Progenitor cell of endocrine pancreas (in vitro differentiated cells): ENCODE measurements around the gene ERCC5. TPM values are rescaled to one million over a fixed set of nuclear protein-coding genes. Genes with fewer than 3 reads are reported as not detected.

Experiments used
- DNase-seq: peaks from one replicate; pipeline ENCODE4 v3.0.0; 2021; ENCODE audit warnings: low spot score; ENCODE audit not compliant: unreplicated experiment
- H3K27ac Mint-ChIP-seq: 2 replicates; pipeline ENCODE4 v1.8.0; 2021; ENCODE audit warnings: mild to moderate bottlenecking, moderate library complexity, mixed read lengths
- H3K27me3 Mint-ChIP-seq: 2 replicates; pipeline ENCODE4 v1.8.0; 2021; ENCODE audit warnings: mixed read lengths
- H3K36me3 Mint-ChIP-seq: 2 replicates; pipeline ENCODE4 v1.8.0; 2022; ENCODE audit warnings: mixed read lengths; ENCODE audit not compliant: insufficient read depth
- H3K4me1 Mint-ChIP-seq: 2 replicates; pipeline ENCODE4 v1.8.0; 2021; ENCODE audit warnings: low read depth, mixed read lengths
- H3K4me3 Mint-ChIP-seq: 2 replicates; pipeline ENCODE4 v1.8.0; 2021; ENCODE audit warnings: low read depth, mild to moderate bottlenecking, moderate library complexity, mixed read lengths
- H3K9me3 Mint-ChIP-seq: 2 replicates; pipeline ENCODE4 v1.8.0; 2021; ENCODE audit warnings: low read depth, mixed read lengths
- CTCF ChIP-seq: fragments of 200-600 bp; sonication (generic); IDR thresholded peaks from one replicate; pipeline ENCODE4 v1.5.0; 2021; ENCODE audit warnings: antibody characterized with exemption, mild to moderate bottlenecking; ENCODE audit not compliant: unreplicated experiment
- total RNA-seq: library from RNA; stranded (reverse); gene quantifications from 2 replicates; pipeline ENCODE4 v1.2.1, GENCODE V29; 2021

Gene ERCC5
- total RNA-seq, 1 donor from 2014 or later, result 48.1 TPM

DNA sequence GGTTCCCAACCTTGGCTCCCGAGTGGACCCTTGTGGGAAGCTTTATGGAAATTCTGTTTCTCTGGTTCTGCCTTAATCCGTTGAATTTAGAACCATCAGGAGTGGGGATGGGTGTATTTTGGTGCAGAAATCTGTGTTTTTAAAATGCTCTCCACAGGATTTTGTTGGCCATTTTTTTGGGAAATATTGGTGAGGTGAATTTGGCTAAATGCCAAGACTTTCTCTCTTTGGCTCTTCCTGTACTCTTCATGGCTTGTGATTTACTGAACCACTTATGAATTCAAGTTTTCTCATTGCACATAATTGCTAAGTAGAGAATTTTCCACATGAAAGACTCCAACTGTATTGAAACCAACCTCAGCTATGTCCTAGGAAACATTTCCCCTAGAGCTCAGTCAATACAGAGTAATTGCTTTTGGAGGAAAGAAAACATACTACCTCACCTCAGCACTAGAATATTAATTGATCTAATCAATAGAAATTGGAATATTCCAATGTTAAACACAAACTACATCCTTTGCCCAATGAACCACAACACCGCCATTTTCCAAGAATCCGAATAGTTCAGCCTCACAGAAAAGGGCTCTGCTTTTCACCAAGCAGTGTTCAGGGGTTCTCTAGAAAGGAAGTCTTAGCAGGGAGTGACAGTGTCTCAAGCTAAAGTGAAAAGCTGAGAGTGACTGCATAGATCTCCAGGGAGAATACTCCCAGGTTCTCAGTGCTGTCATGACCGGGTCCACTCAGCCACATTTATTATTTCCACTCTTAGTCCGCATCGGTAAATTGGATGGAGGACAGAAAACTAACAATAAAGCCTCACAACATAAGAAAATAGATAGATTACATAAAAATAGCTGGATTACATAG is 60.3 kb downstream of the ERCC5 start:
- H3K27me3 Mint-ChIP-seq, result peaks cover 11% of the 10 kb centered on the region
- H3K9me3 Mint-ChIP-seq, result no peaks in the 10 kb centered on the region
- no peak overlapping the region for H3K27ac Mint-ChIP-seq
- no peak for TF ChIP-seq CTCF
- H3K4me3 Mint-ChIP-seq, result no peak overlapping the region
- H3K36me3 Mint-ChIP-seq, result no peaks in the 10 kb centered on the region
- no peak for DNase-seq
- peaks cover 2% of the 10 kb centered on the region for H3K4me1 Mint-ChIP-seq

DNA sequence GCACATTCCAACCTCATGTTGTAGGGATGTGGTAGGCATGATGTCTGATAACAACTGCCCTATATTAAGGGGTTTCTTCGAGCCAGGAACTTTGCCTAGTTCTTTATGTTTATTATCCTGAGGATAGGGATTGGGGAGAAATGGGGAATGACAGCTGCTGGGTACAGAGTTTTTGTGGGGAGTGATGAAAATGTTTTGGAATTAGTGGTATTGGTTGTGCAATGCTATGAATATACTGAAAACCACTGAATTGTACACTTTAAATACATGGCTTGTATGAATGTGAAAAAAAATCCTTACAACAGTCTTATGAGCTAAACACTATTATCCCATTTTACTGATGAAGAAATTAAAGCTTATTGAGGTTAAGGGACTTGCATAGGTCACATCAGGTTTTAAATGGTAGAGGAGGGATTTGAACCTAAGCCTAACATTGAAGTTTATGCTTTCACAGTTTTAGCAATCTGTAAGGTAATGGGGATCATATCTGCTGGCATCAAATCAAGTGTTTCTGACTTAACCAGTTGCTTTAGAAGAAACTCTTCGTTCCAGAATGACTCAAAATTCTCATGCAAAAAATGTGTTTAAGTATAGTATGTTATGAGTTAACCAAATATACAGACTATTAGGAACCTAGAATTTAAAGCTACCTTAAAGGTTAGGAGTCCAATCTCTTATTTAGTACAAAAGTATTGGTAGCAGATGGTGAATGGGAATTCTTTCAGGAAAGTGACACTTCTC is 61.4 kb downstream of the ERCC5 start:
- Mint-ChIP-seq H3K36me3 (no peaks in the 10 kb centered on the region), H3K9me3 (no peaks in the 10 kb centered on the region), H3K4me1 (no peaks in the 10 kb centered on the region), H3K4me3 (no peak overlapping the region), H3K27ac (no peak overlapping the region), H3K27me3 (peaks cover 8% of the 10 kb centered on the region)
- no peak for TF ChIP-seq CTCF
- no peak for DNase-seq

GRCh38 chr13:102907886-102908515 is 62.2 kb downstream of the ERCC5 start:
- no peaks in the 10 kb centered on the region for H3K9me3 Mint-ChIP-seq
- H3K4me1 Mint-ChIP-seq, result no peaks in the 10 kb centered on the region
- no peak for DNase-seq
- H3K27ac Mint-ChIP-seq, result no peak overlapping the region
- no peaks in the 10 kb centered on the region for H3K36me3 Mint-ChIP-seq
- H3K27me3 Mint-ChIP-seq, result peaks cover 9% of the 10 kb centered on the region
- TF ChIP-seq CTCF, result no peak
- no peak overlapping the region for H3K4me3 Mint-ChIP-seq

GRCh38 chr13:102909971-102910370 is 64.1 kb downstream of the ERCC5 start:
- Mint-ChIP-seq H3K36me3 (no peaks in the 10 kb centered on the region), H3K4me3 (no peak overlapping the region), H3K27me3 (peaks cover 8% of the 10 kb centered on the region), H3K9me3 (no peaks in the 10 kb centered on the region), H3K27ac (no peak overlapping the region), H3K4me1 (no peaks in the 10 kb centered on the region)
- no peak for TF ChIP-seq CTCF
- no peak for DNase-seq

- Mint-ChIP-seq H3K4me3 (no peak overlapping the region), H3K4me1 (no peaks in the 10 kb centered on the region)
Measured at GRCh38 chr13:102911336-102911735, 65.5 kb downstream of the ERCC5 start.

More at GRCh38 chr13:102911336-102911735, 65.5 kb downstream of the ERCC5 start:
- no peaks in the 10 kb centered on the region for H3K36me3 Mint-ChIP-seq
- H3K27ac Mint-ChIP-seq, result no peak overlapping the region
- peaks cover 5% of the 10 kb centered on the region for H3K27me3 Mint-ChIP-seq
- TF ChIP-seq CTCF, result no peak
- DNase-seq, result no peak
- no peaks in the 10 kb centered on the region for H3K9me3 Mint-ChIP-seq
